CD4-positive, CD25-positive, alpha-beta regulatory T cell (primary cell): ENCODE measurements around the gene OR52N5. TPM values are rescaled to one million over a fixed set of nuclear protein-coding genes. Genes with fewer than 3 reads are reported as not detected.
A peak's percentile ranks its signal among the peaks of the same experiment; 100 is the strongest.

Experiments used
- ATAC-seq, 2 donors: fragments of 150-1000 bp; cut with Tn5 transposase; one replicate each; pipeline ENCODE4 v1.10.0; 2021; ENCODE audit warnings: low read depth in 2 of 2, moderate number of reproducible peaks in 2 of 2, moderate library complexity in 1 of 2
- DNase-seq, 3 donors: peaks; one replicate each; pipeline versions ENCODE4 v3.0.0 to v3.0.0-alpha.2; 2012 to 2022; ENCODE audit warnings: mixed read lengths in 1 of 3
- H3K27ac ChIP-seq: one replicate; pipeline ENCODE4 v1.7.0; 2013; ENCODE audit warnings: mild to moderate bottlenecking, low read length; ENCODE audit not compliant: insufficient read depth, poor library complexity, severe bottlenecking
- H3K27me3 ChIP-seq: one replicate; pipeline ENCODE4 v1.7.0; 2013; ENCODE audit warnings: low read length; ENCODE audit not compliant: control insufficient read depth, insufficient read depth
- H3K36me3 ChIP-seq: one replicate; pipeline ENCODE4 v1.7.0; 2013; ENCODE audit warnings: mild to moderate bottlenecking, low read length, moderate library complexity; ENCODE audit not compliant: control insufficient read depth, insufficient read depth
- H3K4me1 ChIP-seq: 2 replicates; pipeline ENCODE4 v1.7.0; 2013; ENCODE audit warnings: mild to moderate bottlenecking, low read length; ENCODE audit not compliant: insufficient read depth, control insufficient read depth, poor library complexity, severe bottlenecking
- H3K4me3 ChIP-seq: one replicate; pipeline ENCODE4 v1.7.0; 2013; ENCODE audit warnings: low read depth, mild to moderate bottlenecking, low read length, moderate library complexity
- H3K9me3 ChIP-seq, 2 experiments: 1 replicate in 1 of 2; 2 replicates in 1 of 2; pipeline ENCODE4 v1.7.0; 2013; ENCODE audit warnings: low read length in 2 of 2, mild to moderate bottlenecking in 1 of 2, moderate library complexity in 1 of 2; ENCODE audit not compliant: control insufficient read depth in 2 of 2
- H3K27ac Mint-ChIP-seq, 3 donors: one replicate each; pipeline ENCODE4 v1.8.0; 2020 to 2022; ENCODE audit warnings: mild to moderate bottlenecking in 3 of 3, mixed read lengths in 3 of 3, moderate library complexity in 2 of 3
- H3K27me3 Mint-ChIP-seq: one replicate; pipeline ENCODE4 v1.8.0; 2022; ENCODE audit warnings: mild to moderate bottlenecking, mixed read lengths
- H3K36me3 Mint-ChIP-seq: one replicate; pipeline ENCODE4 v1.8.0; 2020; ENCODE audit warnings: mixed read lengths
- H3K4me1 Mint-ChIP-seq, 4 donors: one replicate each; pipeline ENCODE4 v1.8.0; 2020 to 2022; ENCODE audit warnings: mixed read lengths in 4 of 4, mild to moderate bottlenecking in 1 of 4
- H3K4me3 Mint-ChIP-seq, 4 donors: one replicate each; pipeline ENCODE4 v1.8.0; 2020 to 2022; ENCODE audit warnings: mild to moderate bottlenecking in 4 of 4, mixed read lengths in 4 of 4, moderate library complexity in 3 of 4
- H3K9me3 Mint-ChIP-seq, 7 donors: one replicate each; pipeline ENCODE4 v1.8.0; 2020 to 2022; ENCODE audit warnings: mixed read lengths in 7 of 7, mild to moderate bottlenecking in 3 of 7, moderate library complexity in 2 of 7
- polyA plus RNA-seq, 4 donors: library from polyadenylated mRNA; unstranded; fragments of 300-500 nt; fragmentation: Illumina TruSeq; gene quantifications; one replicate each; pipeline ENCODE4 v1.2.3, GENCODE V29; 2021
- total RNA-seq: library from RNA; stranded (reverse); gene quantifications from one replicate; pipeline ENCODE4 v1.2.3, GENCODE V29; 2022

The OR52N5 gene
- total RNA-seq (not detected), polyA plus RNA-seq (not detected)

- no peaks in the 10 kb centered on the region for H3K4me1 ChIP-seq
- Mint-ChIP-seq H3K27me3 (peaks cover 17% of the 10 kb centered on the region), H3K9me3 (peaks cover 0 to 3% (median 0%) of the 10 kb centered on the region in 7 donors), H3K27ac (no peak within 1 kb of the TSS), H3K4me1 (peaks cover 0 to 3% (median 0%) of the 10 kb centered on the region in 4 donors), H3K4me3 (no peak within 1 kb of the TSS), H3K36me3 (no peaks in the 10 kb centered on the region)
- no peak within 1 kb of the TSS for H3K4me3 ChIP-seq
- ATAC-seq (no peak), DNase-seq (no peak)
- no peak within 1 kb of the TSS for H3K27ac ChIP-seq
- no peaks in the 10 kb centered on the region for H3K36me3 ChIP-seq
- peaks cover 5% of the 10 kb centered on the region for H3K27me3 ChIP-seq
- H3K9me3 ChIP-seq = peaks cover 0 to 3% of the 10 kb centered on the region in 2 experiments
These were observed at the start of gene OR52N5 for GRCh38 chr11:5783255-5783654. Gene OR52N5 (minus strand): TSS chr11:5783355. CDS start chr11:5778634, 4,721 bp downstream.

DNA sequence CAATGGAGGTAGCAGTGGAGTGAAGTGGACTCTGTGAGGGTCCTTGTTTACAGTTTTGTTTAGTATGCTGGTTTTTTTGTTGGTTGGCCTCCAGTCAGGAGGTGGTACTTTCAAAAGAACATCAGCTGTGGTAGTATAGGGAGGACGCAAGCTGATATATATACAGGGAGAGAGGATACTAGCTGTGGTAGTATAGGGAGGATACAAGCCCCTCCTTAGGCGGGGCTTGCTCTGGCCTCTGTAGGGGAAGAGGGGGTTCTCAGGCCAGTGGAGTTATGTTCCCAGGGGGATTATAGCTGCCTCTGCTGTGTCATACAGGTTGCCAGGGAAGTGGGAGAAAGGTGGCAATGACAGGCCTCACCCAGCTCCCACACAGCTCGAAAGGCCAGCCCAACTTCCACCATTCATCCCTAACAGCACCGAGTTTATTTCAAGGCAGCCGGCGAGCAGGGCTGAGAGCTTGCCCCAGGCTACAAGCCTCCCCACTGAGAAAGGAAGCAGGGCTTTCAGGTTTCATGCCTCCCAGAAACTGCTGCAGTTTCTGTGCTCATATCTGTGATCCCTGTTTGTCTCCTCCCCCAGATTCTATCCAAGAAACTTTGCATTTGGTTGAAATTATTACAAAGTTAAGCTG, 48.2 kb upstream of the OR52N5 start:
- H3K27ac ChIP-seq = no peak overlapping the region
- H3K4me1 ChIP-seq = no peaks in the 10 kb centered on the region
- ATAC-seq (no peak), DNase-seq (no peak)
- Mint-ChIP-seq H3K9me3 (peaks cover 0 to 3% (median 0%) of the 10 kb centered on the region in 7 donors), H3K4me1 (no peaks in the 10 kb centered on the region), H3K36me3 (no peaks in the 10 kb centered on the region), H3K27me3 (peaks cover 7% of the 10 kb centered on the region), H3K4me3 (no peak overlapping the region), H3K27ac (no peak overlapping the region)
- no peaks in the 10 kb centered on the region for H3K9me3 ChIP-seq
- H3K36me3 ChIP-seq = no peaks in the 10 kb centered on the region
- H3K4me3 ChIP-seq = no peak overlapping the region
- no peaks in the 10 kb centered on the region for H3K27me3 ChIP-seq

DNA sequence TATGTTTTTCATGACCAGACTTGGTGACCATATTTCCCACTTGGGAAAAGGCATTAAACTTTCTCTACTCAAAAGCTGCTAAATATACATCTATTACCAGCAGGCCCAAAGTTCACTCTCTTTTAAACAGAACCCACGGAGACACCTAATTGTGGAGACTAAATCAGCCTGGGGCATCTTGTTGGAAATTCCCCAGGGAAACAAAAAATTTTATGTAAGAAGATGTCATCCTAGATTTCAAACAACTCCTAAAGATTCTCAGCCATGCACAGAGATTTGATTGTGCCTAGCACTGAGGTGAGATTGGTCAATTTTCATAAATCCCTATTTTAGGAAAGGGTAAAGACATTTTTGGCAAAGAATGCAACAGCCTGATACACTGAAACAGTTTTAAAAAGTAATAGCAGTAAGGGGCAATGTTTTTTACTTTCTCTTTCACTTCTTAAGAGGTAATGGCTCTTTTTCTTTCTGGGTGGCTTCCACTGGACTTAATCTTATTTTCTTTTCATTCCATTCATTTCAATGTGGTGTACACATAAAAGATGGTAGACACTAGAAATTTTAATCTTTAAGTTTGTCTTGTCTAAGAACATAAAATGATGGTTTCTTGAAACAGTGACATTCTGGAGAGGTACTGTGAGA, 35.2 kb upstream of the OR52N5 start:
- ATAC-seq = no peak
- no peaks in the 10 kb centered on the region for H3K9me3 Mint-ChIP-seq
- peaks cover 9% of the 10 kb centered on the region for H3K4me1 ChIP-seq
- H3K27me3 ChIP-seq = no peaks in the 10 kb centered on the region
- H3K36me3 Mint-ChIP-seq = no peaks in the 10 kb centered on the region
- H3K36me3 ChIP-seq = no peaks in the 10 kb centered on the region
- H3K27me3 Mint-ChIP-seq = no peaks in the 10 kb centered on the region
- peak overlapping the region; percentile 74 for H3K4me3 ChIP-seq
- peak in 2 of 3 donors; percentile 2 to 39 for DNase-seq
- H3K27ac ChIP-seq = no peak overlapping the region
- peaks cover 0 to 11% (median 6%) of the 10 kb centered on the region in 4 donors for H3K4me1 Mint-ChIP-seq
- H3K27ac Mint-ChIP-seq = peak overlapping the region; percentile 33 to 52 (median 33)
- H3K9me3 ChIP-seq = no peaks in the 10 kb centered on the region
- H3K4me3 Mint-ChIP-seq = peak overlapping the region; percentile 5 to 87 (median 81)

DNA sequence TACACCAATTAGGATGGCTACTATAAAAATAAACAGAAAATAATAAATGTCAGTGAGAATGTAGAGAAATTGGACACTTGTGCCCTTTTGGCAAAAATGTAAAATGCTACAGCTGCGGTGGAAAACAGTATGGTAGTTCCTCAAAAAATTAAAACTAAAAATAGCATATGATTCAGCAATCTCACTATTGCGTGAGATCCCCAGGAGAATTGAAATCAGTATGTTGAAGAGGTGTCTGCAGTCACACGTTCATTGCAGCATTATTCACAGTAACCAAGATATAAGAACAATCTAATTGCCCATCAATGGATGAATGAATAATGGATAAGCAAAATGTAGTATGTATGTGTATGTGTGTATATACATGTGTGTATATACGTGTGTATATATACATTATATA, 32.4 kb upstream of the OR52N5 start:
- Mint-ChIP-seq H3K27ac (no peak overlapping the region), H3K27me3 (peaks cover 4% of the 10 kb centered on the region), H3K4me3 (no peak overlapping the region), H3K9me3 (no peaks in the 10 kb centered on the region), H3K36me3 (no peaks in the 10 kb centered on the region), H3K4me1 (peaks cover 0 to 11% (median 6%) of the 10 kb centered on the region in 4 donors)
- Histone ChIP-seq H3K36me3 (no peaks in the 10 kb centered on the region), H3K27me3 (no peaks in the 10 kb centered on the region), H3K4me1 (peaks cover 9% of the 10 kb centered on the region), H3K27ac (no peak overlapping the region), H3K9me3 (no peaks in the 10 kb centered on the region), H3K4me3 (no peak overlapping the region)
- DNase-seq = no peak
- no peak for ATAC-seq

GRCh38 chr11:5809905-5810795, 27.0 kb upstream of the OR52N5 start:
- H3K4me1 Mint-ChIP-seq = peaks cover 0 to 19% (median 9%) of the 10 kb centered on the region in 4 donors
- H3K4me3 Mint-ChIP-seq = no peak overlapping the region
- no peak overlapping the region for H3K27ac ChIP-seq
- H3K9me3 Mint-ChIP-seq = peaks cover 0 to 2% (median 0%) of the 10 kb centered on the region in 7 donors
- H3K27me3 ChIP-seq = peaks cover 8% of the 10 kb centered on the region
- no peak overlapping the region for H3K4me3 ChIP-seq
- no peaks in the 10 kb centered on the region for H3K36me3 Mint-ChIP-seq
- H3K27ac Mint-ChIP-seq = no peak overlapping the region
- H3K9me3 ChIP-seq = no peaks in the 10 kb centered on the region
- ATAC-seq (no peak), DNase-seq (no peak)
- H3K4me1 ChIP-seq = peaks cover 9% of the 10 kb centered on the region
- H3K27me3 Mint-ChIP-seq = peaks cover 25% of the 10 kb centered on the region
- H3K36me3 ChIP-seq = no peaks in the 10 kb centered on the region

GRCh38 chr11:5809122-5809519, 26.0 kb upstream of the OR52N5 start:
- Mint-ChIP-seq H3K27ac (peak overlapping the region in 1 of 3 donors; percentile 80), H3K27me3 (peaks cover 29% of the 10 kb centered on the region), H3K36me3 (no peaks in the 10 kb centered on the region), H3K4me3 (peak overlapping the region; percentile 43 to 93 (median 88)), H3K9me3 (peaks cover 0 to 6% (median 0%) of the 10 kb centered on the region in 7 donors), H3K4me1 (peaks cover 0 to 15% (median 9%) of the 10 kb centered on the region in 4 donors)
- Histone ChIP-seq H3K27ac (no peak overlapping the region), H3K27me3 (peaks cover 8% of the 10 kb centered on the region), H3K9me3 (no peaks in the 10 kb centered on the region), H3K4me3 (peak overlapping the region; percentile 68), H3K36me3 (no peaks in the 10 kb centered on the region), H3K4me1 (peaks cover 9% of the 10 kb centered on the region)
- no peak for ATAC-seq
- DNase-seq = peak in 1 of 3 donors; percentile 20

DNA sequence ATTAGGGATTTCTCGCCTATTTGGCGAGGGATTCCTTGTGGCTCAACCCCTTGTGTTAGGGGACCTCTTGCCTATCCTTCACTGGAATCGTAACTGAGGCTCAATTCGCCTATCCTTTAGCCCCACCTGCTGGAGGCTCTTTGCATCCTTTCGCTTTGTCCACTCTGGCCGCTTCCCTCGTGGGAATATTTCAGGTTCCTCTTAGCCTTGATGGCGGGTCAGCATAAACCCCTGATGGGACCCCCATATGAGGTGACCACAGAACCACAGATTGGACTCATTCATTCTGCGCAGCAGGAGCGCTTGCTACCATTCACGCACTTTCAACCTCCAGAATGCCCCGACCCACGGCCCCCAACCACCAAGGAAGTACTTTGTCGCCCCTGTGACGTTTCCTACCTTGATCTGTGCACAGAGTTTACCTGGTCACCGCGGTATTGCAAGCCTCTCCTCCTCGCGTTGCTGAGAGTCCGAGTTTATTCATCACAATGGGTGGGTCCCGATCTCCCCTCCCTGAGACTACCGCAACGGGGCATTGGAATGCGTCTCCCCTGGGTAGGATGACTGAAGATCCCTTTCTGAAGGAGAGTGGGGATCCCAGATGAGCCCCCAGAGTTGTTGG, 25.5 kb upstream of the OR52N5 start, which contains the start of gene OR52N2:
OR52N2 (plus strand) TSS at position 425 of the 622 bp plus-strand sequence. CDS start 11,412 bp downstream, outside the sequence.
- Mint-ChIP-seq H3K27me3 (peaks cover 29% of the 10 kb centered on the region), H3K9me3 (peaks cover 0 to 7% (median 0%) of the 10 kb centered on the region in 7 donors), H3K27ac (peak within 1 kb of the TSS in 1 of 3 donors; percentile 80), H3K36me3 (no peaks in the 10 kb centered on the region), H3K4me1 (peaks cover 0 to 15% (median 9%) of the 10 kb centered on the region in 4 donors), H3K4me3 (peak within 1 kb of the TSS; percentile 43 to 93 (median 88))
- peak; percentile 73 to 80 for ATAC-seq
- no peak within 1 kb of the TSS for H3K27ac ChIP-seq
- H3K4me1 ChIP-seq = peaks cover 9% of the 10 kb centered on the region
- peaks cover 8% of the 10 kb centered on the region for H3K27me3 ChIP-seq
- H3K36me3 ChIP-seq = no peaks in the 10 kb centered on the region
- H3K9me3 ChIP-seq = no peaks in the 10 kb centered on the region
- DNase-seq = peak; percentile 54 to 69 (median 65)
- H3K4me3 ChIP-seq = peak within 1 kb of the TSS; percentile 68
